Measurements from ENCODE around the gene ENTPD8.
"Not testable (repeated sequence)": the region's sequence is repeated elsewhere in the genome, so short reads cannot be mapped to it uniquely, and the experiment has no call there.

The ENTPD8 gene

DNA sequence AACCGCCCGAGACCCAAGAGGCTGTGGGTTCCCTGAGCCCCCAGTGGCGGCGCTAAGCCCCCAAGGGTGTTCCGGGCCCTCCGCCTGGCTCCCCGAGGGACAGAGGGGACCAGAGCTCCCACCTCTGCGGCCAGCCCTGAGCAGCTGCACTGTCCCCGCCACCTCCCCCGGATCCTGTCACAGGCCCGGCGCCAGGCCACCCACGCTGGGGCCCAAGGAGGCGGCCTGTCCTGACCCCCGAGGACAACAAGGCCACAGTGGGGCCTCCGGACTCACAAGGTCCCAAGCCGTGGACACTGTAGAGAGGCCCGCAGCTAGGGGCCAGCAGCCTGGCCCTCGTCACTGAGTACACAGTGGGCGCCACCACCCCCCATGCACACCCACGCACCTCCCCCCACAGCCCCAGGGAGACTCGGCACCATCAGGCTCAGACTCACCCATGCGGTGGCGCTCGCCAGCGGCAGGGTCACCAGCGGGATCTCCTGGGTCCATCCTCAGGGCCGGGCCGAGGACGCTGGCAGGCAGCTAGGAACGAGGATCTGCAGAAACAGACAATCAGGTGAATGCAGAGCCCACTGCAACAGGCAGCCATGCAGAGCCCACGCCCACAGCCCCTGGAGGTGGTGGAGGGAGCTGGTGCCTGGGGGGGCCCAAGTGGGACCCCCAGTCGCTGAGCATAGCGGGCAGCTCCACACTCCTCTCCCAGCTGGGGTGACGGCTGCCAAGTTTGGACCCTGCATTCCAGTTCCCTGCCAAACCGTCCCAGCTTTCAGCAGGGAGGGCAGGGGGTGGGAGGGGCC, 46.1 kb downstream of the ENTPD8 start:
- DNase-seq (ENCODE audit: low read depth in 2 of 2) = no peak

DNA sequence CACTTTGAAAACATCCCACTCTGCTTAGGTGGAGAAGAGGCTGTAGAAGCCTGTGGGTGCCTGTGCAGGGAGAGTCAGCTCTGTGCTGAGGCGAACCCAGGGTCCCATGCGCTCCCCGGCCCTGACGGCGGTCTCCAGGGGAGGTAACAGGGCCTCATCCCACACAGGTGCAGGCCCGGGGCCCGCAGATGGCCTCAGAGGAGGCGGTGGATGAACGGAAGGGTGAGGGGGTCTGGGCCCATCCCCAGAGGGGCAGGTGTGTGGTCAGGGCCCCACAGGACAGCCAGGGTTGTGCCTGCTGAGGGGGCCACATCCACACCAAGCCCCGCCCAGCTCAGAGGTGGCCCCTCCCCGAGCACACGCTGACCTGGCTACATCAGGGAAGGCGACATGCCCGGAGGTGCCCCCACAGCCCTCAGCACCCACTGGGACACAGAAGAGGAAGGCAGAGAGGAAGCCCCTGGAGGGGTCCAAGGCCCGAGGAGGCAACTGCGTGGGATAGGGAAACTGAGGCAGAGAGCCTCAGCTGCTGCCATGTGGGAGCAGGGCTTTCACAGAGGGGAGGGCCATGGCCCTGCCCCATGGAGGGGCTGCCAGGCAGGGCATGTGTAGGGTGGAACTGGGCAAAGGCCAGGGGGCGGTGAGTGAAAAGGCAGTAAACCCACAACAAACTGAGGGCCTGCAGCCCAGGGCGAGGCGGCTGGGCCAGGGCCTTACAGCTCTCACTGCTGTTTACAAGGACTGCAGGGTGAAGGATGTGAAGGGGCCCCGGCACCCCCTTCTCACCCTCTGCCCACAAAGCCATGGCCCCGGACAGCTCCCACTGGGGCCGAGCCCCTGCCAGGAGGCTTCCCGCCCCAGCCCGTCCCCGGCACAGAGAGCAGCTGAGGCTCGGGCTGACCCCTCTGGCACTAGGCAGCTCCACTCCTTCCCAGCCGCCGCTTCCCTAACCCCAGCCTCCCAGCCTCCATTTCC, 47.7 kb downstream of the ENTPD8 start:
- no peak for DNase-seq (ENCODE audit: low read depth in 2 of 2)

DNA sequence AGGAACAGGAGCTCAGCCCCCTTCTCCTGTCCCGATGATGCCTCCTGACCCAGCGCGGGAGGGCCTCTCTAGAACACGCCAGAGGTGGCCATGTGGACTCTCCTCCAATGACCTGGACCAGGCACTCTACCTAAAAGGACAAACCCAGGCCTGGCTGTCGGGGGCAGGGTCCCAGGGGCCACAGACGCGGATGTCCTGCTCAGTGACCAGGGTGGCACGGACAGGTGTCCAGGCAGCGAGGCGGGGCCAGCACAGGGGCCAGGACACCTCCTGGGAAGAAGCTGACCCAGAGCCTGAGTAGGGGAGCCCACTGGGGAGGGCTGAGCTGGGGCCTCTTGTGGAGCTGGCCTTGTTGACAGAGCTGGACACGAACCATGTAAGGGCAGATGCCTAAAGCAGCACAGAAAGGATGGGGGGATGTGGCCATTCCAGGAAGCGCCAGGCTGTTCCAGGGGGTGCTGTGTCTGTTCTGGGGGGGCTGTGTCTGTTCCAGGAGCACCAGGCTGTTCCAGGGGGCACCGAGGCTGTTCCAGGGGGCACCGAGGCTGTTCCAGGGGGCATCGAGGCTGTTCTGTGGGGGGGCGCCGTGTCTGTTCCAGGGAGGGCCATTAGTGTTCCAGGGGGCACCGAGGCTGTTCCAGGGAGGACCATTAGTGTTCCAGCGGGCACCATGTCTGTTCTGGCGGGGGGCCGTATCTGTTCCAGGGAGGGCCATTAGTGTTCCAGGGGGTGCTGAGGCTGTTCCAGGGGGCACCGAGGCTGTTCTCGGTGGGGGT, 48.7 kb downstream of the ENTPD8 start:
- DNase-seq (ENCODE audit: low read depth in 2 of 2) = no peak

DNA sequence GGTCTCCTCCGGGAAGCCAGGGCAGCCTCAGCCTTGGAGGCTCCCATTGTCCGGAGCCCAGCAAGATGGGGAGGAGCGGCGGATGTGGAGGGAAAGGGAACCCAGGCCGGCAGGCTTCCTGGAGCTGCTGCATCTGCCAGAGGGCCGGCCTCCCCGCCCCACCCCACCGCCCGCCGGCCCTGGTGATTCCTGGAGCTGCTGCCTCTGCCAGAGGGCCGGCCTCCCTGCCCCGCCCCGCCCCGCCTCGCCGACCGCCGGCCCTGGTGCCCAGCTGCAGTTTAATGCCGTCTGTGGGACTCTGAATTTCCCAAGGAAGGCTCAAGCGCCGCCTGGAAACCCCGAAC, 49.8 kb downstream of the ENTPD8 start:
- DNase-seq (ENCODE audit: low read depth in 2 of 2) = no peak

DNA sequence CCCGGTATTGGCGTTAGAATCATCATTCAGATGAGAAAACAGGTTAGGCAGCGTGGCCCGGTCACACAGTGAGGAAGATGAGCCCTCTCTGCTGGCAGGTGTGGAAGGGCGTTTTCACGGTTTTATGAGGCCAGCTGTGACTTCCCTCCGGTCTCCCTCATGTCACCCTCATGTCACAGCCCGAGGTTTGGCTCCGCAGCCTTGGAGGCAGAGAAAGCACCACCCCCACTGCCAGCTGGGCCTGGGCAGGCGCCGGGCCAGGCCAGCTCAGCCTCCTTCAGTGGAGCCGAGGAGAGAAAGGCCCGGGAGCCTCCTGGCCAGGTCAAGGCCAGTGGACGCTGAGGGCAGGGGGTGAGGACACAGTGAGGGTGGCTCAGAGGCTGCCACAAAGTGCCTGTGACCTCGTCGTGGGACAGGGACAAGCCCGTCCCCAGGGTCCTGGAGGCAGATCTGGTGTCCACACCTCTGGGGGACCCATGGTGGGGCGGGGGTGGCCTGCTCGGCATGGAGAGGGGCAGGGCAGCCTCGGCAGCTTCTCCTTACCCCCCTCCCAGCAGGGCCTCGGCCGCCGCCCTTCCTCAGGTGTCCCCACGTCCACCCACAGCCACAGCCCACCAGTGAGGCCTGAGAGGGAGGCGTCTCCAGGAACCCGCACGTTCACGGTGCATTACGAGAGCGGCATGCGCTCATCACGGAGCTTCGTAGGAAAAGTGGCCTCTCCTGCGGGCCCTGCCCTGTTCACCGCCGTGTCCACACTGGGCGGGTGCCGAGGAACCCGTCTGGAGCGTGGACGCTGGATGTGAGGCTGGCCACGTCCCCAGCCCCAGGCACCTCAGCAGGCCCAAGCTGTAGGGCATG, 50.4 kb downstream of the ENTPD8 start:
- no peak for DNase-seq (ENCODE audit: low read depth in 2 of 2)

DNA sequence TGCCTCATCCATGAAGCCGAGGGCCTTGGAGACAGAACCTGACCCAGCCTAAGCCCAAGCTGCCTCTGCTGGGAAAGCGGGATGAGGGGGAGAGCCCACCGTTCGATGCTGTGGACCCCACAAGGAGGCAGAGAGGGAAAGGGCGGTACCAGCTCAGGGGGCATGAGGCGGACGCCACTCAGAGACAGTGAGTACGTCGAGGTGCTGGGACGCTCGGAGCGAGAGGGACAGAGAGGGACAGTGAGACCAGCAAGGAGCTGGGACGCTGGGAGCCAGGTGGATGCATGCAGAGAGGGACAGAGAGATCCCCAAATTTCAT, 51.8 kb downstream of the ENTPD8 start:
- DNase-seq (ENCODE audit: low read depth in 2 of 2) = no peak

DNA sequence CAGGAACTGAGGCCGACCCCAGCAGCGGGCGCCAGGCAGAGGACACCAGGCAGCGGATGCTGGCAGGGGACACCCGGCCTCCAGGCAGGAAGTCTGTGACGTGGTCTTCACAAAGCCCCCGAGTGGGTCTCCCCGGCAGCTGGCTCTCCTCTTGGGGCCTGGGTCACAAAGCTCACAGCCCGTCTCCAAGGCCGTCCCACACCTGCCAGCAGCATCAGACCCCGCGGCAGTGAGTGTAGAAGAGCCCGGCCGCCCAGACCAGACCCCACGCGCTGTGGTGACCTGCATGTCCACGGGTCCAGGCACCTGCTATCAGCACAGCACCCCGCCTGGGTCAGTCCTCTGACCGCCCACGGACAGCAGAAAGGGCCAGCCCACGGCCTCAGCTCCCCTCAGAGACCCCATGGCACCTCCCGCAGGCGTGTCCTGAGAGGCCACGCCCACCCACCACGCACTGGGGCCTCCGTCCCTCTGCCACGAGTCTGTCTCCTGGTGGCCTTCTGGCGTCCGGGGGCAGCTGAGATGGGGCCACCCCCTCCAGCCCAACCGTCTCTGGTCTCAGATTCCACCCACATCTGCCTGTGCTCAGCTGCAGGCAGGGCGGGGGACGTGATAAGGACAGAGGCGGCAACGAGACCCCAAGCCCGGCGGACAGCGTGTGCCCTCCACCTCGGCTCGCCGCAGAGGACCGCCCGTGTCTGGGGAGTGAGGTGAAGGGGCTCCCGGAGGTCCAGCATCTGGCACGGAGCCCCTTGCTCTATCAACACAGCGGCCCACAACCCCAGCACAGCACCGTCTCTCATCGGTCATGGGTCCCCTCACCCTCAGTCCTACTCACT, 52.3 kb downstream of the ENTPD8 start:
- no peak for DNase-seq (ENCODE audit: low read depth in 2 of 2)

DNA sequence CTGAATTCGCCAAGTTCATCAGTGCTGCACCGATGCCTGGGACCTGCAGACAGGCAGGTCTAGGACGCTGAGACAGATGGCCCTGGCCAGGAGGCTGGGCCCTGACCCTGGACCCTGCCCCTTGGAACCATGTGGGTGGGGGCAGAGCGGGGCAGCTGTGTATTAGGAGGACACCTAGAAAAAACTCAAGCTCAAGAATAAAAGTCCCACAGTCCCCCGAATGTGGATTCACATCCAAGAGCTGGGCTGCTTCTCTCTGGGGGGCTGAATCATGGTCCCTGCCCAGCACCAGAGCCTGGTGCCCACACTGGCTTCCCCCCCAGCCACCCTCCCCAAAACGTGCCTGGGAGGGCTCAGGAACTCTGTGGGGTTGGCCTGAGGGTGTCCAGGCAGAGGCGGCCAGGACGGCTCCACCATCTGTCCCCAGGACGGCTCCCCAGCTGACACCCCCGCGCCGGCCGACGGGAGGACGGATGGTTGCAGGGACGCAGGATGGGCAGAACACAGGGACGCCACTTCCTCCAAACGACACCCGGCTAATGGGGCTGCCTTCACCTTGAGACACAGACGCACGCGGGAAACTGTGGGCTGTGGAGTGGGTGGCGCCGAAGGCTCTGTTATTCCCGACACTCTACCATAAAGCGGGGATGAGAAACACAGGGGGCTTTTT, 53.1 kb downstream of the ENTPD8 start:
- DNase-seq (ENCODE audit: low read depth in 2 of 2) = no peak

DNA sequence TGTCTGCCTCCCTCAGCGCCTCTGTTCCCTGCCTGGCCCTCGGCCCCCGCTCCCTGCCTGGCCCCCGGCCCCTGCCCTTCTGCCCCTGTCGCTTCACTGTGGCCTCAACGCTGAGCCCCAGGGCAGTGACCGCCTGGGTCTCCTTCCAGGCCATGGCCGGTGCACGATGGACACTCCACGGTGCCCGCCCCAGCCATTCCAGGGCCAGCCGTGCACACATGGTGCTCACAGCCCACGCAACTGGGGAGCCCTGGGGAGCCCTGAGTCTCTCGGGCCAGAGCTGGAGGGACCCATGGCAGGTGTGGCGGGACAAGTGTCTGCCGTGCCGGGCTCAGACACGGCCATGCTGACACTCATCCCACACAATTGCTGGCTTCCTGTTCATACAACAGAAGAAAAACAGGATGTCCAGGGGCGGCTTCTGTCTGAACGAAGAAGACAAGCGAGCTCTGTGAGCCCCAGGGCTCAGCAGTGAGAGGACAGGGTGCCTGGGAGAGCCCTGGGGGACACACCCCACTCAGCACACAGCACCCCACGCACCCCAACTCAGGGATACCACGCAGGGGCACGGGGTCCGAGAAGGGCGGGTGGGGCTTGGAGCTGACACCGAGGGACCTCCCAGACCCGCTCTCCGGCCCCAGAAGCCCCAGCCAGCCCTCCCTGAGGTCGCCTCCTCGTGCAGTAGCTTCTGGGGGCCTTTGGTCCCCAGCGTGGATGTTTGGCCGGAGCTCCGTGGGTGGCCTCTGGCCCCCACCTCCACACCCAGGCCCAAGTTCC, 53.9 kb downstream of the ENTPD8 start:
- DNase-seq (ENCODE audit: low read depth in 2 of 2) = no peak

DNA sequence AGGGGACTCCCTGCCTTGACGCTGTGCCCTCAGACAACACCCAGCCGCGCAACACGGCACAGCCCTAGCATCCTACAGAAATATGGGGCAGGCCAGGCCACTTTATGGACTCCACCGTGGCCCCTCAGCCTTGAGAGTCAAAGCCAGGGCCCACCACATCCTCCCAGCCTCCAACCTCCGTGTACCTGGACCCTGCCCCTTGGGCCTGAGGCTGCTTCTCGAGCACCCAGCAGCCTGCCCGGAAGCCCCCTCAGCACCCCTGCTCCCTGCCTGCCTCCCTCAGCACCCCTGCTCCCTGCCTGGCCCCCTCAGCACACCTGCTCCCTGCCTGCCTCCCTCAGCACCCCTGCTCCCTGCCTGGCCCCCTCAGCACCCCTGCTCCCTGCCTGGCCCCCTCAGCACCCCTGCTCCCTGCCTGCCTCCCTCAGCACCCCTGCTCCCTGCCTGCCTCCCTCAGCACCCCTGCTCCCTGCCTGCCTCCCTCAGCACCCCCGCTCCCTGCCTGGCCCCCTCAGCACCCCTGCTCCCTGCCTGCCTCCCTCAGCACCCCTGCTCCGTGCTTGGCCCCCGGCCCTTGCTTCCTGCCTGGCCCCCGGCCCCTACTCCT, 54.5 kb downstream of the ENTPD8 start:
- not testable (repeated sequence) for DNase-seq (ENCODE audit: low read depth in 2 of 2)

DNA sequence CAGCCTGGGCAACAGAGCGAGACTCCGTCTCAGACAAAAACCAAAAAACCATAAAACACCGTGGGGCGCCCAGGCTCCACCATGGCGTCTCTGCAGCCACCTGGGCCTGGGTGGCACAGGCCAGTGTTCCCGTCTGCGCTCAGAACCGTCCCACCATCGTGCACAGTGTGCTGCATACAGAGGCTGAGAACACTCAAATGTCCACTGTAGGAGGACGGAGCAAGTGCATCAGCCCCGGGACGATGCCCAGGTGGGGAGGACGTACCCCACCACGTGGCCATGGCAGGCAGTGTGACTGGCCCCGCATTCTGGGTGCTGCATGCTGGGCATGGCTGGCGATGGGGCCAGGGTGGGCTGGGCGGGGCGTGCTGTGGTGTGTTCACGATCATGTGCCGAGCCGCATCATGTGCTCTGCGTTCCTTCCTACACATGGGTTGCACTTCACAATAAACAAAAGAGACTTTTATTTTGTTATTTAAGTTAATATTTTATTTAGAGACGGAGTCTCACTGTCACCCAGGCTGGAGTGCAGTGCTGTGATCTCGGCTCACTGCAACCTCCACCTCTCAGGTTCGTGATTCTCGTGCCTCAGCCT, 56.0 kb downstream of the ENTPD8 start:
- no peak for DNase-seq (ENCODE audit: low read depth in 2 of 2)

Data from stimulated activated CD8-positive, alpha-beta memory T cell treated with anti-CD3 and anti-CD28 coated beads, Interleukin-7, amount 100 ng/mL, for 4 hours (primary cell).